SU-DHL-6 (cell line): Measurements from ENCODE around the gene LRRC14B.
"Not testable (repeated sequence)": the region's sequence is repeated elsewhere in the genome, so short reads cannot be mapped to it uniquely, and the experiment has no call there.

Experiments used
- H2AFZ ChIP-seq: fragments of 200-600 bp; sonication (generic); 2 replicates; pipeline ENCODE4 v1.6.1; 2014; ENCODE audit warnings: low read depth, mild to moderate bottlenecking, moderate library complexity, mixed read lengths, antibody characterized with exemption, low read length; ENCODE audit not compliant: severe bottlenecking
- H3F3A ChIP-seq: fragments of 200-600 bp; shearing (Covaris generic); 2 replicates; pipeline ENCODE4 v1.6.0; 2016; ENCODE audit warnings: antibody characterized with exemption, mild to moderate bottlenecking; ENCODE audit not compliant: insufficient read depth
- H3K27ac ChIP-seq: fragments of 200-600 bp; sonication (generic); 2 replicates; pipeline ENCODE4 v1.5.1; 2016; ENCODE audit warnings: low read depth, mild to moderate bottlenecking, low read length, moderate library complexity, mixed read lengths
- H3K27me3 ChIP-seq: fragments of 200-600 bp; sonication (generic), shearing (Covaris generic); 2 replicates; pipeline ENCODE4 v1.6.0; 2014; ENCODE audit warnings: mild to moderate bottlenecking, low read length
- H3K36me3 ChIP-seq: fragments of 200-600 bp; sonication (generic); 2 replicates; pipeline ENCODE4 v1.6.1; 2014; ENCODE audit warnings: mild to moderate bottlenecking, low read length, mixed read lengths
- H3K4me2 ChIP-seq: fragments of 300-600, 200-600 bp; shearing (Covaris generic), sonication (generic); 2 replicates; pipeline ENCODE4 v1.6.0; 2014; ENCODE audit warnings: low read length, low read depth, mild to moderate bottlenecking; ENCODE audit not compliant: poor library complexity, severe bottlenecking
- H3K4me3 ChIP-seq: fragments of 200-600 bp; sonication (generic); 2 replicates; pipeline ENCODE4 v1.5.1; 2014; ENCODE audit warnings: antibody characterized with exemption, low read length, mild to moderate bottlenecking, mixed read lengths; ENCODE audit not compliant: insufficient read depth, poor library complexity, severe bottlenecking
- H3K79me2 ChIP-seq: fragments of 200-600 bp; sonication (generic); 2 replicates; pipeline ENCODE4 v1.6.1; 2014; ENCODE audit warnings: mild to moderate bottlenecking, low read length, moderate library complexity; ENCODE audit not compliant: insufficient read depth
- H3K9ac ChIP-seq: fragments of 200-600 bp; sonication (generic); 2 replicates; pipeline ENCODE4 v1.7.0; 2014; ENCODE audit warnings: mild to moderate bottlenecking, low read length
- H3K9me2 ChIP-seq: fragments of 200-600 bp; sonication (generic); replicated peaks from 2 replicates; pipeline ENCODE4 v1.6.1; 2014; ENCODE audit warnings: low read length; ENCODE audit not compliant: insufficient read depth
- H3K9me3 ChIP-seq: fragments of 200-600 bp; sonication (generic); 2 replicates; pipeline ENCODE4 v1.6.1; 2014; ENCODE audit warnings: low read length, mixed read lengths; ENCODE audit not compliant: insufficient read depth
- H4K20me1 ChIP-seq: fragments of 200-600 bp; sonication (generic); 2 replicates; pipeline ENCODE4 v1.6.1; 2014; ENCODE audit warnings: low read depth, mild to moderate bottlenecking, antibody characterized with exemption, low read length, moderate library complexity, mixed read lengths
- CTCF ChIP-seq: fragments of 200-600 bp; sonication (generic); IDR thresholded peaks from one replicate; pipeline ENCODE4 v1.5.1; 2017; ENCODE audit warnings: antibody characterized with exemption, mild to moderate bottlenecking, low read length, moderate library complexity; ENCODE audit not compliant: insufficient read depth, poor library complexity, severe bottlenecking
- EZH2phosphoT487 ChIP-seq: fragments of 200-600 bp; sonication (generic), shearing (Covaris generic); conservative IDR thresholded peaks from 2 replicates; pipeline ENCODE4 v1.6.1; 2018; ENCODE audit warnings: mild to moderate bottlenecking, antibody characterized with exemption, low read length, moderate library complexity, mixed read lengths

LRRC14B gene

GRCh38 chr5:228886-229285 is 37.6 kb downstream of the LRRC14B start:
- Histone ChIP-seq H4K20me1 (no peaks in the 10 kb centered on the region), H3K27ac (no peak overlapping the region), H3K4me2 (no peak overlapping the region), H3K36me3 (peaks cover 9% of the 10 kb centered on the region; the same call in 1 of the 2 replicates), H3K9me2 (no peaks in the 10 kb centered on the region), H2AFZ (no peak overlapping the region), H3K4me3 (no peak overlapping the region), H3F3A (no peaks in the 10 kb centered on the region; the same call in 1 of the 2 replicates), H3K27me3 (no peaks in the 10 kb centered on the region), H3K9me3 (no peaks in the 10 kb centered on the region), H3K9ac (no peak overlapping the region), H3K79me2 (0 out of 2 replicates have a peak, but pooled peaks cover 5% of the 10 kb centered on the region)
- no peak for TF ChIP-seq EZH2phosphoT487
- no peak for TF ChIP-seq CTCF

GRCh38 chr5:230711-231110 is 39.4 kb downstream of the LRRC14B start:
- no peaks in the 10 kb centered on the region; the same call in 1 of the 2 replicates for H3F3A ChIP-seq
- H3K36me3 ChIP-seq, result peaks cover 5% of the 10 kb centered on the region; the same call in 1 of the 2 replicates
- H4K20me1 ChIP-seq, result no peaks in the 10 kb centered on the region
- H3K9ac ChIP-seq, result no peak overlapping the region
- no peak overlapping the region for H2AFZ ChIP-seq
- H3K4me3 ChIP-seq, result no peak overlapping the region
- no peaks in the 10 kb centered on the region for H3K79me2 ChIP-seq
- no peaks in the 10 kb centered on the region for H3K9me3 ChIP-seq
- H3K9me2 ChIP-seq, result no peaks in the 10 kb centered on the region
- H3K27ac ChIP-seq, result no peak overlapping the region
- TF ChIP-seq EZH2phosphoT487 (no peak), CTCF (no peak)
- no peak overlapping the region for H3K4me2 ChIP-seq
- no peaks in the 10 kb centered on the region for H3K27me3 ChIP-seq

GRCh38 chr5:231661-232060 is 40.4 kb downstream of the LRRC14B start:
- Histone ChIP-seq H3K4me2 (no peak overlapping the region), H3K9me3 (no peaks in the 10 kb centered on the region), H2AFZ (no peak overlapping the region), H3K9me2 (no peaks in the 10 kb centered on the region), H3K79me2 (no peaks in the 10 kb centered on the region), H3F3A (no peaks in the 10 kb centered on the region; the same call in 1 of the 2 replicates), H3K36me3 (peaks cover 5% of the 10 kb centered on the region; the same call in 1 of the 2 replicates), H3K27ac (no peak overlapping the region), H3K27me3 (no peaks in the 10 kb centered on the region), H3K4me3 (no peak overlapping the region), H4K20me1 (no peaks in the 10 kb centered on the region), H3K9ac (no peak overlapping the region)
- TF ChIP-seq EZH2phosphoT487 (no peak), CTCF (no peak)

- H3K9ac ChIP-seq, H3K9me2 ChIP-seq, H4K20me1 ChIP-seq, H3K36me3 ChIP-seq, H3K79me2 ChIP-seq, H3K9me3 ChIP-seq, H3K4me2 ChIP-seq, H3K27ac ChIP-seq, H3F3A ChIP-seq, H3K27me3 ChIP-seq, H3K4me3 ChIP-seq, H2AFZ ChIP-seq: not testable (repeated sequence)
Observed at GRCh38 chr5:233426-233825, 42.1 kb downstream of the LRRC14B start.
